ENCODE data around the gene CRIP3. TPM values are rescaled to one million over a fixed set of nuclear protein-coding genes. Genes with fewer than 3 reads are reported as not detected.

CRIP3 gene
- total RNA-seq, 1 experiment from 2014 or later, result 44.7 TPM

- no peak for TF ChIP-seq PRDM15 (CRISPR knock-in tag; IDR thresholded peaks at IDR 0.05)
- no peak for TF ChIP-seq FOXJ3 (CRISPR knock-in tag; IDR thresholded peaks at IDR 0.05; ENCODE audit: borderline replicate concordance)
- ChIA-PET CTCF (interaction anchor here (1.2 to 1.3 kb wide), 2 partner anchors 16 to 76 kb away, joined by 3 to 4 read pairs; no protein-coding TSS in a partner anchor), POLR2A (no interaction called here)
- H3K4me3 Mint-ChIP-seq, result no peak overlapping the region
- DNase-seq (ENCODE audit: low spot score), result no peak
- no peak overlapping the region for H3K27ac Mint-ChIP-seq
- no peak for ATAC-seq
- H3K4me1 Mint-ChIP-seq, result 0 out of 2 replicates have a peak, but pooled peaks cover 4% of the 10 kb centered on the region
- H3K27me3 Mint-ChIP-seq (ENCODE audit: low read depth), result no peaks in the 10 kb centered on the region
- peaks cover 35% of the 10 kb centered on the region for H3K36me3 Mint-ChIP-seq
- no peaks in the 10 kb centered on the region for H3K9me3 Mint-ChIP-seq
Observed at GRCh38 chr6:43339168-43339567, 30.5 kb upstream of the CRIP3 start.

- Mint-ChIP-seq H3K4me1 (0 out of 2 replicates have a peak, but pooled peaks cover 4% of the 10 kb centered on the region), H3K27ac (no peak overlapping the region), H3K36me3 (peaks cover 35% of the 10 kb centered on the region), H3K4me3 (no peak overlapping the region), H3K9me3 (no peaks in the 10 kb centered on the region), H3K27me3 (ENCODE audit: low read depth) (no peaks in the 10 kb centered on the region)
- ATAC-seq, result no peak
- ChIA-PET POLR2A (no interaction called here), CTCF (interaction anchor here (1.2 to 2.0 kb wide), 3 partner anchors 18 to 109 kb away, joined by 4 to 8 read pairs (median 4); partner anchors contain the start of gene DNPH1)
- TF ChIP-seq ZSCAN18 (CRISPR knock-in tag; IDR thresholded peaks at IDR 0.05), result no peak
- DNase-seq (ENCODE audit: low spot score), result no peak
Observed at GRCh38 chr6:43338243-43338642, 29.6 kb upstream of the CRIP3 start.

GRCh38 chr6:43336382-43336781 is 27.8 kb upstream of the CRIP3 start:
- POLR2A ChIA-PET, result interaction anchor here (0.7 kb wide), 1 partner anchor 61 kb away, joined by 3 read pairs; no protein-coding TSS in a partner anchor

More at GRCh38 chr6:43336382-43336781, 27.8 kb upstream of the CRIP3 start:
- ATAC-seq, result no peak
- Mint-ChIP-seq H3K9me3 (no peaks in the 10 kb centered on the region), H3K4me1 (0 out of 2 replicates have a peak, but pooled peaks cover 4% of the 10 kb centered on the region), H3K27ac (no peak overlapping the region), H3K27me3 (ENCODE audit: low read depth) (no peaks in the 10 kb centered on the region), H3K4me3 (no peak overlapping the region), H3K36me3 (peaks cover 20% of the 10 kb centered on the region)
- DNase-seq (ENCODE audit: low spot score), result no peak
- CTCF ChIA-PET, result interaction anchor here (0.5 to 3.4 kb wide), 6 partner anchors 20 to 426 kb away, joined by 4 to 46 read pairs (median 12); partner anchors contain the start of genes CRIP3 and DNPH1
- no peak for TF ChIP-seq ZNF396 (CRISPR knock-in tag; IDR thresholded peaks at IDR 0.05; ENCODE audit: borderline replicate concordance)
- TF ChIP-seq ZBTB21 (CRISPR knock-in tag; IDR thresholded peaks at IDR 0.05; ENCODE audit: borderline replicate concordance), result no peak
- no peak for TF ChIP-seq ZMAT4 (CRISPR knock-in tag; IDR thresholded peaks at IDR 0.05)
- TF ChIP-seq NR2C2 (CRISPR knock-in tag; IDR thresholded peaks at IDR 0.05), result no peak
- no peak for TF ChIP-seq NFATC4 (CRISPR knock-in tag; IDR thresholded peaks at IDR 0.05)
- no peak for TF ChIP-seq MLX (CRISPR knock-in tag; IDR thresholded peaks at IDR 0.05)
- TF ChIP-seq JAZF1 (CRISPR knock-in tag; IDR thresholded peaks at IDR 0.05), result no peak
- TF ChIP-seq NR3C1 (CRISPR knock-in tag; conservative IDR thresholded peaks at IDR 0.05; ENCODE audit: low read depth), result no peak
- TF ChIP-seq ZNF532 (CRISPR knock-in tag; IDR thresholded peaks at IDR 0.05; ENCODE audit: borderline replicate concordance), result no peak
- no peak for TF ChIP-seq RELA (CRISPR knock-in tag; IDR thresholded peaks at IDR 0.05; ENCODE audit: borderline replicate concordance)

Measured in WTC11 (cell line).